Rectal smooth muscle tissue (tissue), 1 donor: ENCODE measurements around the gene TNNI3.
"Not testable (repeated sequence)": the region's sequence is repeated elsewhere in the genome, so short reads cannot be mapped to it uniquely, and the experiment has no call there.

Source experiments
- H3K27ac ChIP-seq: one replicate; pipeline ENCODE4 v1.7.0; 2013; ENCODE audit warnings: low read depth, low read length, inconsistent platforms
- H3K27me3 ChIP-seq: one replicate; pipeline ENCODE4 v1.7.0; 2013; ENCODE audit warnings: low read length; ENCODE audit not compliant: control insufficient read depth, insufficient read depth
- H3K36me3 ChIP-seq: one replicate; pipeline ENCODE4 v1.7.0; 2013; ENCODE audit warnings: low read length; ENCODE audit not compliant: control insufficient read depth, insufficient read depth
- H3K4me1 ChIP-seq: one replicate; pipeline ENCODE4 v1.7.0; 2013; ENCODE audit warnings: low read length; ENCODE audit not compliant: control insufficient read depth, insufficient read depth
- H3K4me3 ChIP-seq: one replicate; pipeline ENCODE4 v1.7.0; 2013; ENCODE audit warnings: low read length
- H3K9ac ChIP-seq: one replicate; pipeline ENCODE4 v1.7.0; 2013; ENCODE audit warnings: low read length

Gene TNNI3

GRCh38 chr19:55179606-55180484 lies 22.3 kb upstream of the TNNI3 start, which contains the start of gene SYT5:
Gene SYT5, minus strand, starts transcription at chr19:55180289. Its CDS starts 1,248 bp downstream, at chr19:55179041.
- no peaks in the 10 kb centered on the region for H3K36me3 ChIP-seq
- no peak within 1 kb of the TSS for H3K27ac ChIP-seq
- no peaks in the 10 kb centered on the region for H3K4me1 ChIP-seq
- H3K4me3 ChIP-seq, result peak within 1 kb of the TSS; percentile 62
- peaks cover 43% of the 10 kb centered on the region for H3K27me3 ChIP-seq
- H3K9ac ChIP-seq, result no peak within 1 kb of the TSS

GRCh38 chr19:55178781-55179599 lies 21.5 kb upstream of the TNNI3 start:
- no peaks in the 10 kb centered on the region for H3K36me3 ChIP-seq
- peaks cover 49% of the 10 kb centered on the region for H3K27me3 ChIP-seq
- no peak overlapping the region for H3K9ac ChIP-seq
- H3K4me1 ChIP-seq, result no peaks in the 10 kb centered on the region
- H3K4me3 ChIP-seq, result peak overlapping the region; percentile 62
- no peak overlapping the region for H3K27ac ChIP-seq

DNA sequence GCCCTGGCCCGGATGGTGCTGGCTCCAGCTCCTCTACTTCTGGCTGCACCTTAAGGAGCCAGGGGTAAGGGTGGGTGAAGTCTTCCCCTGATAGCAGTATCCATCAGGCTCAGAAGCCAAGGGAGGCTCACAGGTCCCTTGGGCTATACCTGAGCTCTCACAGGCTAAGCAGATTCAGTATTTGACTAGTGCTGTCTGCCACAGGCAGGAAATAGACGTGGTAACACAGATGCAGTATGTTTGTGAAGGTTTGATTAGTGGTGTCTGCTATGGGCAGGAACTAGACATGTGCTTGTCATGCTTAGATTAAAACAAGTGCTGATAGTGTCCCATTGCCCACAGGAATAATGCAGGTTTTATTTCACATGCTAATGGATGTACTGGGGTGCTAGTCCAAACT lies 18.5 kb upstream of the TNNI3 start:
- H3K27me3 ChIP-seq, result peaks cover 57% of the 10 kb centered on the region
- H3K36me3 ChIP-seq, result no peaks in the 10 kb centered on the region
- H3K4me1 ChIP-seq, result no peaks in the 10 kb centered on the region
- no peak overlapping the region for H3K27ac ChIP-seq
- no peak overlapping the region for H3K9ac ChIP-seq
- no peak overlapping the region for H3K4me3 ChIP-seq

- Histone ChIP-seq H3K9ac (no peak overlapping the region), H3K36me3 (no peaks in the 10 kb centered on the region), H3K4me3 (no peak overlapping the region), H3K4me1 (no peaks in the 10 kb centered on the region), H3K27me3 (peaks cover 50% of the 10 kb centered on the region), H3K27ac (no peak overlapping the region)
These were observed 17.8 kb upstream of the TNNI3 start for GRCh38 chr19:55175117-55175867.

- Histone ChIP-seq H3K27ac (no peak overlapping the region), H3K36me3 (no peaks in the 10 kb centered on the region), H3K4me1 (no peaks in the 10 kb centered on the region), H3K4me3 (no peak overlapping the region), H3K27me3 (peaks cover 53% of the 10 kb centered on the region), H3K9ac (no peak overlapping the region)
These were observed 17.0 kb upstream of the TNNI3 start for GRCh38 chr19:55174425-55175116.

- Histone ChIP-seq H3K36me3 (no peaks in the 10 kb centered on the region), H3K4me1 (no peaks in the 10 kb centered on the region), H3K4me3 (no peak overlapping the region), H3K27me3 (peaks cover 48% of the 10 kb centered on the region), H3K9ac (no peak overlapping the region), H3K27ac (no peak overlapping the region)
These were observed 16.3 kb upstream of the TNNI3 start for GRCh38 chr19:55173714-55174409.

- H3K36me3 ChIP-seq, result no peaks in the 10 kb centered on the region
- no peak overlapping the region for H3K9ac ChIP-seq
- H3K27ac ChIP-seq, result no peak overlapping the region
- H3K27me3 ChIP-seq, result peaks cover 46% of the 10 kb centered on the region
- no peaks in the 10 kb centered on the region for H3K4me1 ChIP-seq
- no peak overlapping the region for H3K4me3 ChIP-seq
These were observed 15.7 kb upstream of the TNNI3 start for GRCh38 chr19:55173186-55173713.

- Histone ChIP-seq H3K4me1 (no peaks in the 10 kb centered on the region), H3K27me3 (peaks cover 42% of the 10 kb centered on the region), H3K4me3 (no peak overlapping the region), H3K36me3 (no peaks in the 10 kb centered on the region), H3K27ac (no peak overlapping the region), H3K9ac (no peak overlapping the region)
These were observed 15.2 kb upstream of the TNNI3 start for GRCh38 chr19:55172741-55173140.

DNA sequence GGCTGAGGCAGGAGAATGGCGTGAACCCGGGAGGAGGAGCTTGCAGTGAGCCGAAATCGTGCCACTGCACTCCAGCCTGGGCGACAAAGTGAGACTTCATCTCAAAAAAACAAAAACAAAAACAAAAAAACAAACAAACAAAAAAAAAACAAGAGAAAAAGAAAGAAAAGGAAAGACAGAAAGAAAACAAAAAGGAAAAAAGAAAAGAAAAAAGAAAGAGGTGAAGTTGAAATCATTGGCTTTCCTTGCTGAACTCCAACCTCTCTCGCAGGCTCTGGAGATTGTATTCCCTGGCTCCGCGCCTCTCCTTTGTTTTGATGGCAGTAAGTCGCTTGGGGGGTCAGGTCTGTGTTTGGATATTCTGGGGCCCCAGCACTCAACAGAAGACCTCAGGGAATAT lies 14.8 kb upstream of the TNNI3 start:
- not testable (repeated sequence) for H3K4me1 ChIP-seq, H3K9ac ChIP-seq, H3K27ac ChIP-seq, H3K4me3 ChIP-seq, H3K36me3 ChIP-seq
- H3K27me3 ChIP-seq, result peaks cover 42% of the 10 kb centered on the region

DNA sequence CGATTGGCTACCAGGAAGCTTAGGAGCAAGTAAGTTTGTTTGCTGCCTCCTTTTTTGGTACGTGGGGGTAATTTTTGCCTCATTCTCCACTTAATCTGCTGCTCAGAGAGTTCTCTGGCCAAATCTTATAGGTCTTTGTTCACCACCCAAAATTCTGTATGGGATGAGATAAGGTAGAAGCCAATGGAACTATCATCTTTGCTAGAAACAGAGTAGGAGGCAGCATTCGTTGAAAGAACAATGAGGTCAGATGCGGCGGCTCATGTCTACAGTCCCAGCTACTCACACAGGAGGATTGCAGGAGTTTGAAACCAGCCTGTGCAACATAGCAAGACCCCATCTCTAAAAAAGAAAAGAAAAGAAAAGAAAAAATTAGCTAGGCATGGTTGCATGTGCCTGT lies 13.9 kb upstream of the TNNI3 start:
- H3K9ac ChIP-seq, result no peak overlapping the region
- no peaks in the 10 kb centered on the region for H3K36me3 ChIP-seq
- H3K27me3 ChIP-seq, result peaks cover 36% of the 10 kb centered on the region
- no peak overlapping the region for H3K4me3 ChIP-seq
- no peaks in the 10 kb centered on the region for H3K4me1 ChIP-seq
- no peak overlapping the region for H3K27ac ChIP-seq

DNA sequence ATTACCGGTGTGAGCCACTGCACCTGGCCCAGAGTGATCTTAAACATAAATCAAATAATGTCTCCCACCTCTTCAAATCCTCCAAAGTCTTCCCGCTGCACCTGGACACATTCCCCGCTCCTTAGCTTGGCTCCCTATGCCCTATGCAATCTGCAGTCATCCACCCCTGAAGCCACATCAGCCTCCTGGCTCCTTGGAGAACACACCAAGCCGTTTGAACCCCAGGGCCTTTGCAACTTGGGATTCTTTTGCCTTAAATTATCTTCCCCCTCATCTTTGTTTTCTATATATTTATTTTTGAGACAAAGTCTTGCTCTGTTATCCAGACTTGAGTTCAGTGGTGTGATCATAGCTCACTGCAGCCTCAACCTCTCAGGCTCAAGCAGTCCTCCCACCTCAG lies 11.6 kb upstream of the TNNI3 start:
- H3K4me1 ChIP-seq, result no peaks in the 10 kb centered on the region
- H3K4me3 ChIP-seq, result no peak overlapping the region
- H3K27me3 ChIP-seq, result peaks cover 27% of the 10 kb centered on the region

More for the DNA sequence above, 11.6 kb upstream of the TNNI3 start:
- H3K36me3 ChIP-seq, result no peaks in the 10 kb centered on the region
- H3K9ac ChIP-seq, result no peak overlapping the region
- no peak overlapping the region for H3K27ac ChIP-seq
